Stimulated activated CD4-positive, alpha-beta T cell treated with anti-CD3 and anti-CD28 coated beads, Interleukin-4, amount 100 ng/mL, for 24 hours (primary cell): ENCODE results near the gene CD40.

Experiments
- DNase-seq: peaks from one replicate; pipeline ENCODE4 v3.0.0-alpha.2; 2020

Gene CD40

GRCh38 chr20:46151936-46152335 is 33.8 kb downstream of the CD40 start:
- peak; percentile 12 for DNase-seq

GRCh38 chr20:46152824-46153586 is 34.9 kb downstream of the CD40 start:
- DNase-seq = no peak

GRCh38 chr20:46154305-46154704 is 36.2 kb downstream of the CD40 start:
- no peak for DNase-seq

- DNase-seq = no peak
These were observed 36.7 kb downstream of the CD40 start for GRCh38 chr20:46154796-46155195.

GRCh38 chr20:46156065-46156464 is 38.0 kb downstream of the CD40 start:
- DNase-seq = no peak

- DNase-seq = no peak
These were observed 39.0 kb downstream of the CD40 start for GRCh38 chr20:46157076-46157592.

GRCh38 chr20:46157625-46158024 is 39.5 kb downstream of the CD40 start:
- DNase-seq = no peak

GRCh38 chr20:46158476-46158987 is 40.4 kb downstream of the CD40 start:
- DNase-seq = no peak

- no peak for DNase-seq
These were observed 41.2 kb downstream of the CD40 start for GRCh38 chr20:46159101-46159897.

GRCh38 chr20:46160661-46161060 is 42.5 kb downstream of the CD40 start:
- DNase-seq = no peak

- DNase-seq = no peak
These were observed 43.8 kb downstream of the CD40 start for GRCh38 chr20:46161921-46162320.

GRCh38 chr20:46164254-46164653 is 46.1 kb downstream of the CD40 start:
- no peak for DNase-seq

- DNase-seq = no peak
These were observed 49.0 kb downstream of the CD40 start for GRCh38 chr20:46167080-46167479.

- no peak for DNase-seq
These were observed 50.3 kb downstream of the CD40 start for GRCh38 chr20:46168438-46168837.

GRCh38 chr20:46169245-46170171 is 51.4 kb downstream of the CD40 start:
- DNase-seq = no peak

GRCh38 chr20:46171476-46171875 is 53.4 kb downstream of the CD40 start:
- DNase-seq = no peak

- no peak for DNase-seq
These were observed 53.8 kb downstream of the CD40 start for GRCh38 chr20:46171909-46172308.

GRCh38 chr20:46172455-46172854 is 54.3 kb downstream of the CD40 start:
- DNase-seq = no peak

- no peak for DNase-seq
These were observed 54.9 kb downstream of the CD40 start for GRCh38 chr20:46172961-46173536.

- DNase-seq = no peak
These were observed 55.7 kb downstream of the CD40 start for GRCh38 chr20:46173652-46174468.

- peak; percentile 78 for DNase-seq
These were observed 56.5 kb downstream of the CD40 start for GRCh38 chr20:46174469-46175126.
